ENCODE data around the gene CEP104.
A peak's percentile ranks its signal among the peaks of the same experiment; 100 is the strongest.

Gene CEP104

GRCh38 chr1:3776231-3776961, 80.6 kb downstream of the CEP104 start:
- no peaks in the 10 kb centered on the region for H3K9me3 ChIP-seq (ENCODE audit: control extremely low read depth in 1 of 5, control insufficient read depth in 4 of 5, insufficient read depth in 2 of 5, low read depth in 1 of 5, low read length in 4 of 5)
- H3K4me3 ChIP-seq (ENCODE audit: control insufficient read depth in 1 of 7, extremely low read depth in 1 of 7, insufficient read depth in 4 of 7, low read depth in 2 of 7, low read length in 6 of 7) = no peak overlapping the region
- ChIA-PET CTCF (interaction anchor here (0.6 to 4.2 kb wide), 8 partner anchors 10 to 28 kb away, joined by 3 to 18 read pairs (median 4); partner anchors contain the start of gene LRRC47), POLR2A (no interaction called here)
- 89% methylated on average over 17 of the region's 21 CpGs for whole genome bisulfite sequencing (ENCODE audit: insufficient coverage)
- peak overlapping the region in 1 of 2 experiments; percentile 14 for H3K27ac ChIP-seq (ENCODE audit: insufficient read depth in 1 of 2, low read depth in 1 of 2, low read length in 2 of 2, poor library complexity in 1 of 2, severe bottlenecking in 2 of 2)
- no peaks in the 10 kb centered on the region for H3K27me3 ChIP-seq (replicated peaks in 2 of 5; ENCODE audit: control insufficient read depth in 4 of 5, insufficient read depth in 5 of 5, low read length in 4 of 5)
- H3K36me3 ChIP-seq (ENCODE audit: control insufficient read depth in 4 of 4, insufficient read depth in 4 of 4, low read length in 3 of 4) = peaks cover 0 to 33% (median 27%) of the 10 kb centered on the region in 4 experiments
- DNase-seq = no peak
- peaks cover 0 to 43% (median 37%) of the 10 kb centered on the region in 4 experiments for H3K4me1 ChIP-seq (ENCODE audit: control extremely low read depth in 1 of 4, control insufficient read depth in 4 of 4, insufficient read depth in 4 of 4, low read length in 3 of 4)

- peak overlapping the region in 3 of 7 experiments; percentile 26 to 36 (median 30) for H3K4me3 ChIP-seq (ENCODE audit: control insufficient read depth in 1 of 7, extremely low read depth in 1 of 7, insufficient read depth in 4 of 7, low read depth in 2 of 7, low read length in 6 of 7)
- no peaks in the 10 kb centered on the region for H3K27me3 ChIP-seq (replicated peaks in 2 of 5; ENCODE audit: control insufficient read depth in 4 of 5, insufficient read depth in 5 of 5, low read length in 4 of 5)
- 32% methylated on average over 19 of the region's 27 CpGs for WGBS (ENCODE audit: insufficient coverage)
- H3K27ac ChIP-seq (ENCODE audit: insufficient read depth in 1 of 2, low read depth in 1 of 2, low read length in 2 of 2, poor library complexity in 1 of 2, severe bottlenecking in 2 of 2) = peak overlapping the region in 1 of 2 experiments; percentile 14
- CTCF ChIA-PET = interaction anchor here (0.6 to 4.2 kb wide), 8 partner anchors 9 to 28 kb away, joined by 3 to 18 read pairs (median 4); partner anchors contain the start of gene LRRC47
- H3K9me3 ChIP-seq (ENCODE audit: control extremely low read depth in 1 of 5, control insufficient read depth in 4 of 5, insufficient read depth in 2 of 5, low read depth in 1 of 5, low read length in 4 of 5) = no peaks in the 10 kb centered on the region
- H3K4me1 ChIP-seq (ENCODE audit: control extremely low read depth in 1 of 4, control insufficient read depth in 4 of 4, insufficient read depth in 4 of 4, low read length in 3 of 4) = peaks cover 0 to 46% (median 39%) of the 10 kb centered on the region in 4 experiments
- peaks cover 0 to 26% (median 20%) of the 10 kb centered on the region in 4 experiments for H3K36me3 ChIP-seq (ENCODE audit: control insufficient read depth in 4 of 4, insufficient read depth in 4 of 4, low read length in 3 of 4)
- DNase-seq = peak; percentile 60 to 77 (median 71)
- POLR2A ChIA-PET = no interaction called here
These were observed 81.4 kb downstream of the CEP104 start for GRCh38 chr1:3775490-3776230.

GRCh38 chr1:3774946-3775489, 82.0 kb downstream of the CEP104 start:
- H3K4me1 ChIP-seq (ENCODE audit: control extremely low read depth in 1 of 4, control insufficient read depth in 4 of 4, insufficient read depth in 4 of 4, low read length in 3 of 4) = peaks cover 0 to 51% (median 39%) of the 10 kb centered on the region in 4 experiments
- WGBS (ENCODE audit: insufficient coverage) = 51% methylated on average over 12 of the region's 17 CpGs
- ChIA-PET CTCF (interaction anchor here (1.0 to 4.2 kb wide), 6 partner anchors 12 to 29 kb away, joined by 3 to 18 read pairs (median 4); partner anchors contain the start of gene LRRC47), POLR2A (no interaction called here)
- peak overlapping the region in 1 of 2 experiments; percentile 14 for H3K27ac ChIP-seq (ENCODE audit: insufficient read depth in 1 of 2, low read depth in 1 of 2, low read length in 2 of 2, poor library complexity in 1 of 2, severe bottlenecking in 2 of 2)
- peaks cover 0 to 20% (median 14%) of the 10 kb centered on the region in 4 experiments for H3K36me3 ChIP-seq (ENCODE audit: control insufficient read depth in 4 of 4, insufficient read depth in 4 of 4, low read length in 3 of 4)
- H3K9me3 ChIP-seq (ENCODE audit: control extremely low read depth in 1 of 5, control insufficient read depth in 4 of 5, insufficient read depth in 2 of 5, low read depth in 1 of 5, low read length in 4 of 5) = no peaks in the 10 kb centered on the region
- no peak for DNase-seq
- no peaks in the 10 kb centered on the region for H3K27me3 ChIP-seq (replicated peaks in 2 of 5; ENCODE audit: control insufficient read depth in 4 of 5, insufficient read depth in 5 of 5, low read length in 4 of 5)
- H3K4me3 ChIP-seq (ENCODE audit: control insufficient read depth in 1 of 7, extremely low read depth in 1 of 7, insufficient read depth in 4 of 7, low read depth in 2 of 7, low read length in 6 of 7) = peak overlapping the region in 3 of 7 experiments; percentile 26 to 36 (median 30)

GRCh38 chr1:3774276-3774945, 82.6 kb downstream of the CEP104 start:
- POLR2A ChIA-PET = no interaction called here

GRCh38 chr1:3773572-3774275, 83.3 kb downstream of the CEP104 start:
- DNase-seq = no peak
- H3K9me3 ChIP-seq (ENCODE audit: control extremely low read depth in 1 of 5, control insufficient read depth in 4 of 5, insufficient read depth in 2 of 5, low read depth in 1 of 5, low read length in 4 of 5) = no peaks in the 10 kb centered on the region
- H3K27ac ChIP-seq (ENCODE audit: insufficient read depth in 1 of 2, low read depth in 1 of 2, low read length in 2 of 2, poor library complexity in 1 of 2, severe bottlenecking in 2 of 2) = peak overlapping the region in 1 of 2 experiments; percentile 68
- no peaks in the 10 kb centered on the region for H3K27me3 ChIP-seq (replicated peaks in 2 of 5; ENCODE audit: control insufficient read depth in 4 of 5, insufficient read depth in 5 of 5, low read length in 4 of 5)
- H3K36me3 ChIP-seq (ENCODE audit: control insufficient read depth in 4 of 4, insufficient read depth in 4 of 4, low read length in 3 of 4) = peaks cover 0 to 7% (median 2%) of the 10 kb centered on the region in 4 experiments
- ChIA-PET CTCF (interaction anchor here (1.5 kb wide), 1 partner anchor 20 kb away, joined by 6 read pairs; no protein-coding TSS in a partner anchor), POLR2A (no interaction called here)
- peaks cover 0 to 51% (median 39%) of the 10 kb centered on the region in 4 experiments for H3K4me1 ChIP-seq (ENCODE audit: control extremely low read depth in 1 of 4, control insufficient read depth in 4 of 4, insufficient read depth in 4 of 4, low read length in 3 of 4)
- H3K4me3 ChIP-seq (ENCODE audit: control insufficient read depth in 1 of 7, extremely low read depth in 1 of 7, insufficient read depth in 4 of 7, low read depth in 2 of 7, low read length in 6 of 7) = peak overlapping the region in 4 of 7 experiments; percentile 46 to 73 (median 66)
- WGBS (ENCODE audit: insufficient coverage) = 92% methylated on average over 12 of the region's 16 CpGs

More at GRCh38 chr1:3774276-3774945, 82.6 kb downstream of the CEP104 start:
- DNase-seq = no peak
- 95% methylated on average over 11 of the region's 19 CpGs for WGBS (ENCODE audit: insufficient coverage)
- CTCF ChIA-PET = interaction anchor here (1.5 kb wide), 1 partner anchor 19 kb away, joined by 6 read pairs; no protein-coding TSS in a partner anchor
- H3K27me3 ChIP-seq (replicated peaks in 2 of 5; ENCODE audit: control insufficient read depth in 4 of 5, insufficient read depth in 5 of 5, low read length in 4 of 5) = no peaks in the 10 kb centered on the region
- peak overlapping the region in 1 of 2 experiments; percentile 68 for H3K27ac ChIP-seq (ENCODE audit: insufficient read depth in 1 of 2, low read depth in 1 of 2, low read length in 2 of 2, poor library complexity in 1 of 2, severe bottlenecking in 2 of 2)
- H3K9me3 ChIP-seq (ENCODE audit: control extremely low read depth in 1 of 5, control insufficient read depth in 4 of 5, insufficient read depth in 2 of 5, low read depth in 1 of 5, low read length in 4 of 5) = no peaks in the 10 kb centered on the region
- H3K36me3 ChIP-seq (ENCODE audit: control insufficient read depth in 4 of 4, insufficient read depth in 4 of 4, low read length in 3 of 4) = peaks cover 0 to 14% (median 8%) of the 10 kb centered on the region in 4 experiments
- H3K4me1 ChIP-seq (ENCODE audit: control extremely low read depth in 1 of 4, control insufficient read depth in 4 of 4, insufficient read depth in 4 of 4, low read length in 3 of 4) = peaks cover 0 to 51% (median 39%) of the 10 kb centered on the region in 4 experiments
- H3K4me3 ChIP-seq (ENCODE audit: control insufficient read depth in 1 of 7, extremely low read depth in 1 of 7, insufficient read depth in 4 of 7, low read depth in 2 of 7, low read length in 6 of 7) = no peak overlapping the region
